Epidermal melanocyte (primary cell): ENCODE results near the gene PPARGC1A.

ENCODE experiments used
- DNase-seq: peaks from one replicate; pipeline ENCODE4 v3.0.0; 2011; ENCODE audit warnings: low spot score; ENCODE audit not compliant: insufficient read length

Gene PPARGC1A, protein sequence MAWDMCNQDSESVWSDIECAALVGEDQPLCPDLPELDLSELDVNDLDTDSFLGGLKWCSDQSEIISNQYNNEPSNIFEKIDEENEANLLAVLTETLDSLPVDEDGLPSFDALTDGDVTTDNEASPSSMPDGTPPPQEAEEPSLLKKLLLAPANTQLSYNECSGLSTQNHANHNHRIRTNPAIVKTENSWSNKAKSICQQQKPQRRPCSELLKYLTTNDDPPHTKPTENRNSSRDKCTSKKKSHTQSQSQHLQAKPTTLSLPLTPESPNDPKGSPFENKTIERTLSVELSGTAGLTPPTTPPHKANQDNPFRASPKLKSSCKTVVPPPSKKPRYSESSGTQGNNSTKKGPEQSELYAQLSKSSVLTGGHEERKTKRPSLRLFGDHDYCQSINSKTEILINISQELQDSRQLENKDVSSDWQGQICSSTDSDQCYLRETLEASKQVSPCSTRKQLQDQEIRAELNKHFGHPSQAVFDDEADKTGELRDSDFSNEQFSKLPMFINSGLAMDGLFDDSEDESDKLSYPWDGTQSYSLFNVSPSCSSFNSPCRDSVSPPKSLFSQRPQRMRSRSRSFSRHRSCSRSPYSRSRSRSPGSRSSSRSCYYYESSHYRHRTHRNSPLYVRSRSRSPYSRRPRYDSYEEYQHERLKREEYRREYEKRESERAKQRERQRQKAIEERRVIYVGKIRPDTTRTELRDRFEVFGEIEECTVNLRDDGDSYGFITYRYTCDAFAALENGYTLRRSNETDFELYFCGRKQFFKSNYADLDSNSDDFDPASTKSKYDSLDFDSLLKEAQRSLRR

GRCh38 chr4:23889814-23890341 lies at the start of gene PPARGC1A:
Gene PPARGC1A (minus strand): TSS chr4:23890047. CDS start chr4:23889957, 90 bp downstream.
- DNase-seq = no peak

- no peak for DNase-seq
Measured at GRCh38 chr4:23938796-23939195, 48.9 kb upstream of the PPARGC1A start.

DNA sequence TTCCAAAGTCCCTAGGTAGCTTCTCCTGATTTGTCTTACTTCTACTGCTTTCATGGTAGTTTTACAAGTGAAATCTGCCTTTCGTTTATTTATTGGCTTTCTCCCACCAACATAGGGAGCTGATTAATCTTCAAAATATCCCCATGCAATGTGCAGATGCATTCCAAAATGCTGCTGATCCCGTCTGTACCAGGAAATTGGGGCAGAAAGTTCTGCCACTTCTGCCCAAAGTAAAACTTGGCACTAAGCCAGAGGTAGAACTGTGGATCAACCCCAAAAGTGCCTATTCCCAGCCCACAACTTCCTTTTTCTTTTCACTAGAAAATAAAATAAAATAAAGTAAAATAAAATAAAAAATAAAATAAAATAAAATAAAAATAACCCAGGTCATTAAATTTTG lies 47.3 kb upstream of the PPARGC1A start:
- no peak for DNase-seq

DNA sequence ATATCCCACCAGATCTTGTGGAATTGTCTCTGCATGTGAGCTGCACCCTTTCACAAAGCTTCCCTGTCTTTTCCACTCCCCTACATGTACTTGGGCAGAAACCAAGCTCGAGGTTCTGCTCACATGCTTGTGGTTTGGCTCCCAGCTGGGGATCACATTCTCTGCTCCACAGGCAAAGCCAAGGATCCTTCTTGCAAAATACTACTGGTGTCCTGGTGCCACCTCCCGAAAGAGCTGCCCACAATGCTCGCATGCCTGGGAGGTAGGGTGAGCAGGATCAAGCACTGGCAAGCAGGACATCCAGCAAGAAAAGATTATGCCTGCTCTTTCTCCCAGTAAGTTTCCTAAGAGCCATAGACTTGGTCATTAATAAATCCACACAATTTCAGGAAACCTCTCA lies 45.1 kb upstream of the PPARGC1A start:
- DNase-seq = peak; percentile 95

DNA sequence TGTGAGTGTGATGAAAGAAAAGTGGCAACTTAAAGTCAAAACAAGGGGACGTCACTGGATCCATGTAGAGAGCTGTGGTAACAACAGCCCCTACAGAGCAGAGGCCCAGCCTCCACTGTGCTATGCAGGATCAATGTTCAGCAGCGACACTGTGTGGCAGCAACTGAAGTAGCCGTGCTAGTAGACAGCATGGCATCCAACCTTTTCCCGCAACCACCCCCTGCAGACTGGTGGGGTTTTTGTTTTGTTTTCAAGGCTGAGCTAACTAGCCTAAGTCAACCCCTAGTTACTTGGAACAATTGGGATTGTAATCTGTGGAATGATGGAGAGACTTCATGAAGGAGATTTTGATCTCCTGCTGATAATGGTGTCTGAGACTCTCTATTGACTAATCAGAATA lies 44.4 kb upstream of the PPARGC1A start:
- no peak for DNase-seq

GRCh38 chr4:23932901-23933308 lies 43.1 kb upstream of the PPARGC1A start:
- no peak for DNase-seq

DNA sequence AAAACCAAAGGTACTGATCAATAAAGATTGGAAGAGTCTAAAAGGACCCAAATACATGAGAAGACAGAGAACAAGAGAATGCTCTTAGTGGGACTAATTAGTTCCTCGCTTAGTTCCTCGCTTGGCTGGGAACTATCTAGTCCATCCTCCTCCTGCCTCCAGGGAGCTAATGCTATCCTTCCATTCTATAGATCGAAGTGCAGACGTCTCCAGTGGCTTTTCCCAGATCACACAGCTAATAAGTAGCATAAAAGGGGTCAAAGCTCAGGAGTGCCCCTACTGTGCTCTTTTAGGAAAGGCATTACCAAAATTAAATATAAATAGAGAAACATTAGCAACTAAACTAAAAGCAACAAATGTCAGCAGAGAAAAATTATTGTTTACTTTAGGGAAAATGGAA lies 42.3 kb upstream of the PPARGC1A start:
- no peak for DNase-seq

DNA sequence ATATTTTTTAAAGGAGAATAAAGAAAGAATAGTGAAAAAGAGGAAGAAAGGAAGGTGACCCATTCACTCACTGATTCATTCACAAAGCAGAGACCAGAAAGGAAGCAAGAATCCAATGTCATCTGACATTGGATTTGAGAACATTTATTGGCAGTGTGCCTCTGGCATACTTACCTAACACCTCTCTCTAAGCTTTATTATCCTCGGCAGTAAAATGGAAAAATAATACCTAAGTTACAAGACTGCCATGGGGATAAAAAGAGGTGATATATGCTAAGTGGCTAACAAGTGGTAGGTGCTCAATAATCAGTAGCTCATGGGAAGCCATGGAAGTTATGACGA lies 41.6 kb upstream of the PPARGC1A start:
- DNase-seq = no peak

- no peak for DNase-seq
Measured at GRCh38 chr4:23930750-23931488, 41.1 kb upstream of the PPARGC1A start.

GRCh38 chr4:23929248-23929647 lies 39.4 kb upstream of the PPARGC1A start:
- DNase-seq = no peak

GRCh38 chr4:23924556-23924955 lies 34.7 kb upstream of the PPARGC1A start:
- DNase-seq = no peak

- DNase-seq = no peak
Measured at GRCh38 chr4:23923840-23924239, 34.0 kb upstream of the PPARGC1A start.

GRCh38 chr4:23923141-23923540 lies 33.3 kb upstream of the PPARGC1A start:
- DNase-seq = no peak

DNA sequence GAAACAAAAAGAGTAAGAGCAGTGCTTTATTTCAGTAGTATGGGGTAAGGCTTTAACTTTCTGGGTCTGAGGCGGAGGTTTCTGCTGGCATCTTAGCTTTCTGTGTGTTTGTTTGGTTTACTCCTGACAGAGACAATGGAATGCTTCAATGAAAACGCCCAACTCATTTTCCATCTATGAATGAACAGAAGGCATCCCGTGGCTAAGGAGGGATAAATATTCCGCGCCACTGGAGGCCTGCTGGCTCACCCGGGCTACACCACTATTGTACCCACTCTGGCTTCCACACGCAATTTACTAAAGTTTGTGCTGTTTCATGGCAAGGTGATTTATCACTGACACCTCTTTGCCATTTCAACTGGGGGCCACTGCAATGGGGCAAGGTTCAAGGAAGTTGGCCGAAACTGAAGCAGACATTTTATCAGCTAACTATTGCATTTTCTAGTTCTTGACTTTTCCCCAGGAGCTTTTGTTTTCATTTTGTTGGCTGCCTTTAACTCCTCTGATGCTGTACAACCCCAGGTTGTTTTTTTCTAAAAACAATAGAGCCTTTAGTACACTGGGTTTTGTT lies 32.8 kb upstream of the PPARGC1A start:
- no peak for DNase-seq

DNA sequence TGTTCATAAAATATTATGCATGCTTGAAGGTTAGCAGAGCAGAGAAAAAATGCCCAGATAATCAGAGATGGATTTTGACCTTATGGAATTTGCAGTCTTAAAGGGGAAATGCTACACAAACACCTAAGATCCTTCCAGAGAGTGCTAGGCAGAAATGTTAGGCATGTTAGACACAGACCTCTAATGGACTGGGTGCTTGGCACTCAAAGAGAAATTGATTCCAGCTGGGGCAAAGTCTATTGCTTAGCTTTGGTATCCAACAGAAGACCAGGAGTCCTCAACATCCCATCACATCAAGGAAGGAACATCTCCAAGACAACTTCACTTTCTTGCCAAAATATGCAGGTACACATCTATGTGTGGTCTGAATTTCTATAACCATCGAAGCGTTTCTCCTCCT lies 32.2 kb upstream of the PPARGC1A start:
- no peak for DNase-seq

DNA sequence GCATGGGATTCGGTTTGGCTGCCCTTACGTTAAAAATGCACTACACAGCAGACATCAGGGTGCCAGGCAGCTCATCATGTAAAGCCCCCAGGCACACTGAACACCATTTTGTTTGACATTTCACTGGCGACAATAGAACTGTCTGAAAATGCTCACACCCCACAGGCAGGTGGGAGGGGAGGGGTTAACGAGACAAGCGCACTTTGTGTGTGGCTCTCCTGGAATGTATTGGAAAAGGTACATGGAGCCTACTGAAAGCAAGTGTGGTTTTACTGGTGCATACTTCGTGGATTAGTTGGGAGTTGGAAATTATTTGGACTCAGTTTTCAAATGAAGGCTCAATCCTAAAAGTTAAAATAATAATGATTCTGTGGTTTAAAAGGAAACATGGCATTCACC lies 31.6 kb upstream of the PPARGC1A start:
- no peak for DNase-seq

- DNase-seq = no peak
Measured at GRCh38 chr4:23920716-23921446, 31.0 kb upstream of the PPARGC1A start.

DNA sequence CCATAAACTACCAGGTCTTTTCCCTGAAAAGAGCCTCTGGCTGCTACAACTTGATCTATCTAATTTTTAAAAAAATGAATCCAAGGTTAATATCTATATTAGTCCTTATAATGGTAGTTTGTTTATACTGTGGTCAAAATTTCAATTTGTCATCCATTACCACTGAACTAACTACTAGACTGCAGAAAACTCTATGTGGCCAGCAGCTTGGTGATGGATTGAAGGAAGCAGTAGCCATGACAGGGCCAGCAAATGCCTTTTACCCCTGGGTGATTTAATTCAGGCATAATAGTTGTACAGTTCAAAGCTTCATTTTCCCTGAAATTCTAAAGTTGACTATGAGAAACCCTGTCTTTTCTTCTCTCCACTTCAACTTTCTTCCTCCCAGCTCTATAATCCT lies 30.4 kb upstream of the PPARGC1A start:
- DNase-seq = no peak

- DNase-seq = no peak
Measured at GRCh38 chr4:23916282-23916681, 26.4 kb upstream of the PPARGC1A start.

GRCh38 chr4:23915459-23916132 lies 25.7 kb upstream of the PPARGC1A start:
- no peak for DNase-seq
